NCI-H1436 treated with DMSO at 0.1 percent for 48 hours (cell line): ENCODE measurements around the gene TADA2A.

ENCODE experiments used
- DNase-seq: peaks from one replicate; lab custom pipeline; 2025; lab: John Stamatoyannopoulos, UW

The TADA2A gene, protein sequence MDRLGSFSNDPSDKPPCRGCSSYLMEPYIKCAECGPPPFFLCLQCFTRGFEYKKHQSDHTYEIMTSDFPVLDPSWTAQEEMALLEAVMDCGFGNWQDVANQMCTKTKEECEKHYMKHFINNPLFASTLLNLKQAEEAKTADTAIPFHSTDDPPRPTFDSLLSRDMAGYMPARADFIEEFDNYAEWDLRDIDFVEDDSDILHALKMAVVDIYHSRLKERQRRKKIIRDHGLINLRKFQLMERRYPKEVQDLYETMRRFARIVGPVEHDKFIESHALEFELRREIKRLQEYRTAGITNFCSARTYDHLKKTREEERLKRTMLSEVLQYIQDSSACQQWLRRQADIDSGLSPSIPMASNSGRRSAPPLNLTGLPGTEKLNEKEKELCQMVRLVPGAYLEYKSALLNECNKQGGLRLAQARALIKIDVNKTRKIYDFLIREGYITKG

DNA sequence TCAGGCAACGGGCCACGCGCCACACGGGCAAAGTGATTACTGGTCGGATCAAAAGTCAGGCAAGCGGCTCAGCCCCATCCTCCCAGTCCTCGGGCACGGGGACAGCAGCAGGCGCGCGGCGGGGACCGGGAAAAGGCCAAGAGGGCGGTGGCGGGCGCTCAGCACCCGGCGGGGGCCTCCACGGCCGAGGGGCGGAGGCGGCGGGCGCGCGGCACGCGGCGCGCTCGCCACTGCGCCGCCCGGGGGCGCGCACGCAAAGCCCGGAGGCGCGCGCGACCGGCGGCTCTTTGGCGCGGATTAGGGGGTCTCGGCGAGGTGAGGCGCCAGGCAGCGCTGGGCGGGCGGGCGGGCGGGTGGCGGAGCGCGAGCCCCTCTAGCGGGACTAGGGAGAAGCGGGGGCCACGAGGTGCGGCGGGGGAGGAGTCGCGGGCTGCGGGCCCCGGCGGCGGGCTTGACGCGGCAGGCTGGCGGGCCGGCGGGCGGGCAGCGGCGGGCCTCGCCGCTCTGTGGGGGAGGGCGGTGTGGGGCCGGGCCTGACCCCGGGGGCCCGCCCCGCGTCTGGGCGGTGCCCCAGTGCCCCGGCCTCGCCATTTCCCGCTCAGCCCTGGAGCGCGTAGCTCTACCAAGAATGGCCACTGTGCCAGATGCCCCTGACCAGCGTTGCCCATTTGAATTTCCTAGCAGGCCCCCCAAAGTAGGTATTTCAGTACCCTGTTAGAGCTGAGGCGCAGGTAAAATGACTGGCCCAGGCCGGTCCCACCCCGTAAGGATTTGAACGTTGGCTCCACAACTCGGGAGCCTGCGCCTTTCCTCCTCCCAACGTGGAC is at the start of gene TADA2A, which contains the start of gene ACACA:
TADA2A (plus strand) TSS at position 252 of the 827 bp plus-strand sequence. CDS start 4,480 bp downstream, outside the sequence.
ACACA (minus strand) TSS at position 202 of the 827 bp plus-strand sequence. CDS start 537 bp downstream, outside the sequence.
- no peak for DNase-seq

DNA sequence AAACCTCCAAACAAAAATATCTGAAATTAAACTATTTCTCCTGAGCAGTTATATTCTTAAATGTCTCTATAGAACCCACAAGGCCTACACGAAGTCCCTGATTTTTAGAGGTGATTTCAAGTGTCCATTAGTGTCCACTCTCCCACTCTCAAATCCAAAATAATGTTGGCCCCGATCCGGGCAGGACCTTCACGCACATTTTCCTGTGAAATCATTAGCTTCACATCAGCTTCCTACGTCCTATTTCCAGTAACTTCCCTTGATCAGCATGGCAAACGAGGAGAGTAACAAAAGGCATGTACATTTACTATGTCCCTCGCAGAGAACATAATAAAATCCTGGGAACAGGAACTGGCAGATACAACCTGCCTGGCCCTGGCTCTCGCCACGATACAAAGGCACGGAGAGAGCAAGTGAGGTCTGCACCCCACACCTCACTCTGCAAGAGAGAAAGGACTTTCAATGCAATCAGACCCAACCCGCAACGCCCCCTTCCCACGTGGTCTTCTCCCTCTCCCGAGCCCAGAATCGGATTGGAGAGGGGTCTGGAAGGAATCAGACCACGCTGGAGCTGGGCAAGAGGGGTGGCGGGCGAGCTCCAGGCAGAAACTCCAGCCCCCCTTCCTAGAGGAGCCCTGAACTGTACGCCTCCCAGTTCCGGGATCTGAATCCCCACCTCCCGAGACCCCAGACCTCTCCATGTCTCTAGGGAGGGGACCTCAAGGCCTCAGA is 48.4 kb upstream of the TADA2A start:
- DNase-seq: no peak

DNA sequence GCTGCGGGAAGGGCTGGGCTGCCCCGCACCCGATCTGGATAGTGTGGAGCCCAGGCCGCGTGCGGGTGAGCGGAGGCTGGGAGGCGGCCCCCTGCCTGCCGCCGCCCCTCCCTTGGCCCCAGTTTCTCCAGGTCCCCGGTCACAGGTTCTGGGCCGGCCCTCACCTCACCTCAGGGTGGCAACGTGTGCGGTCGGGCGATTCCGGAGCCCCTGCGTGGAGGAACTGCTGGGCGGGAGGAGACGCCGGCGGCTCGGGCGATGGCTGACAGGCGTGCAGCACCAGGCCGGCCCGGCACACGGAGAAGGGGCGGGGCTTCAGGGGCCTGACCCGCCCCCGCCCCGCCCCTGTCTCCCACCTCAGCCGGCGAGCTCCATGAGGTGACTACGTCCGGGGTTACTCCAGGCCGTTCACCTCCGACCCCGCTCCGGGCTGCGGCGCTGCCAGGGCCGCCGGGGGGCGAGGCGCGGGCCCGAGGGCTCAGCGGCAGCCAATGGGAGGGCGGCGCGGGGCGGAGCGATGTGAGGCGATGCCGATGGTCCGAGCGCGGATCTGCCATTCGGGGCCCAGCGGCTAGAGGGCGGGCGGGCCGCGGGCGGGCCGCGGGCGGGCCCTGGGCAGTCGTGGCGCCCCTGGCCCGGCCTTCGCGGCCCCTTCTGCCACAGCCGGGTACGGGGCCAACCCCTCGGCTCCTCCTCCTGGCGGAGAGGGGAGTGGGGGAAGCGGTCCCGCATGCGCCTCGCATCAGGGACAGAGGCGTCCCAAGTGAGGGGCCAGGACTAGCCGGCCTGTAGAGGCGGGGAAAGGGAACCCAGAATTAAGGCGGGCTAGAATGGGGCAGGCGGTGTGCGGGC is 47.6 kb upstream of the TADA2A start:
- peak; percentile 61 for DNase-seq

DNA sequence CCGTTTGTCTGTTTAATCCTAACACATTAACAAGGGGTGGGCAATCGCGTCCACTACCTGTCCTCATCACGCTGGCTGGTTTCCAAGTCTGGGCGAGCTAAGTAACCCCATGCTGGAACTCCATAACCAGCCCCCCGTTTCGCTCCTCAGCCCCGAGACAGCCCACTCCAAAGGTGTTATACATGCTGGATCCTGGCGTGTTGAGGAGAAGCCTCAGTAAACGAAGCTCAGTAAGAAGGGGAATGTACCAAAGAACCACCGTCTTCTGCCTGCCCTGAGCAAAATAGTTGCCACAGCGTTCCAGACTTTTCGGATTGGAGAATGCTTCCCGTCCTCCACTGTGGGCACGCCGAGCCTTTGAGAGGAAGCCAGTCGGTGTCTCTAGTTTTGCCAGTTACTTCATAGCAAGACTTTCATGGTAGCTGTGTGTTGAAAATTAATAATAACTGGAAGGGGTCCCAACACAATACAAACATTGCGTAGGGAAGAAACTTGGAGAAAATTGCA is 47.0 kb upstream of the TADA2A start:
- no peak for DNase-seq

GRCh38 chr17:37360632-37361031 is 46.1 kb upstream of the TADA2A start:
- no peak for DNase-seq

DNA sequence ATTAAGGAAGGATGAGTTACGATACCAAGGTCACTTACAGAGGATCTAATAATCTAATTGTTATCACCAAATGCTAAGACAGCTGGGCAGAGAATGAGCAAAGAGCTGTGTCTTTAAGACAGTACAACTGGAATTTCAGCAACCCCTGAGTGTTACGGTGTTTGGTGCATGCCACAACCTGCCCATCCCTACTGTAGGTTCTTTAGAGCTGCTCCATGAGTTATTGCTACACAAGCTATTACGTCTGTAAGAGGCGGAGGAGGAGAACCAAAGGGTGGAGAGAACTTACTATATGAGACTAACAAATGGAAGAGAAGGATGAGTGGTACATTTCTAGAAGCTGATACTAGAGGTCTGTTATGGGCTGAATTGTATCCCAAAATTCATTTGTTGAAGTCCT is 45.1 kb upstream of the TADA2A start:
- DNase-seq: no peak

- no peak for DNase-seq
These were observed 41.1 kb upstream of the TADA2A start for GRCh38 chr17:37365589-37365988.

DNA sequence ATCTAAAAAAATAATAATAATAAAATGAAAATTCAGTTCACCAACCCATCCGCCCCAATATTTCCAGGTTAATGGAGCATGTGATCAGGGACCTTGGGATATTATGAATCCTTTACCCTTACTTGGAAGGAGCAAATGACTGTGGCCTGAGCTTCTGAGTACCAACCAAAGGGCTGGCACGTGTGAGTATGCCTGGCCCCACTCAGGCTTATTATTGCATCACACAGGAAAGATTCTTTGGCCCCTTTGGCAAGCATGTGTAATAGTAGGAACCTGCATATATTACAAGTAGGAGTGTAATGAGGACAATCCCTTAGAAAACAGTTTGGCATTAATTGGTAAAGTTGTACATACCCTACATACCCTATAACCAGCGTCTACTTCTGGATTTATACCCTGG is 38.1 kb upstream of the TADA2A start:
- DNase-seq: no peak

- DNase-seq: peak; percentile 68
These were observed 33.0 kb upstream of the TADA2A start for GRCh38 chr17:37373530-37374159.

- DNase-seq: no peak
These were observed 31.0 kb upstream of the TADA2A start, which contains the start of gene C17orf78 for GRCh38 chr17:37375706-37376105. Gene C17orf78, plus strand, starts transcription at chr17:37375985. Its CDS starts 108 bp downstream, at chr17:37376093.

DNA sequence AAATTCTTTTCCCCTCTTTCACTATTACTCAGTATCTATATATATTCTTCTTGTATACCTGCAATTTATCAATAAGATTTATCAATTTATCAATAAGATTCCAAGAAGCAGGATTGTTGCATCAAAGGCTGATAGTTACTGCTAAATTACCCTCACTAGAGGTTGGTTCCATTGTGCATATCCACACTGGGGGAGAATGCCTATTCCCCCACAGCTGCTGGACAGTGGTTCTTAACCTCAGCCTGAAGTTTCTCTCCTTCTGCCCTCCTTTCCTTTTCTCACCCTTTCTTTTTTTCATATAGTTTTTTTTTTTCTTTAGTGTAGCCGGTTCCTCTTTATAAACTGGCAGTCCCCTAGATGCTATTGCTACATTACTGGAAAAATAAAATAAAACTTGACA is 24.6 kb upstream of the TADA2A start:
- no peak for DNase-seq

GRCh38 chr17:37384560-37385149 is 22.0 kb upstream of the TADA2A start:
- no peak for DNase-seq

DNA sequence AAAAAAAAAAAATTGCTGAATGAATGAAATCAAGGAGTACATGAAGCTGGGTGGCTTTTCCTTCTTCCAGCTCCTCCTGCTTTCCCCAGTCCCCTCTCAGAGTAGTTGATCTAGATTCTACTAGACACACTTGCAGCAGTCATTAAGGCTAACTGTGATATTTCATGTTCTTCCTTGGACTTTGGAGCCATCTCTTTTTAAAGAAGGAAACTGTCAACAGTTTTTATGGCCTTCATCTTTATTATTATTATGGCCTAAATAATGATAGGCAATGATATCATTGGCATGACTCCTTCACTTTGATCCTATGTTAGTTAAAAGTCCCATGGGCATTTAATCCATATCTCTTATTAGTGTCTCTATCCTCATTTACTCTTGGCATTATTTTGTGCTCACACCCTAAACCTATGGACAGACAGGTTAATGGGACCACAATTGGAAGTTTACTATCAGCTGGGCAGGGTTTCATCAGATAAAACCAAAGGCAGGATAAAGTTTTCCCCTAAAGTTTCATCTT is 21.2 kb upstream of the TADA2A start:
- DNase-seq: no peak

- no peak for DNase-seq
These were observed 20.2 kb upstream of the TADA2A start for GRCh38 chr17:37386462-37386861.

DNA sequence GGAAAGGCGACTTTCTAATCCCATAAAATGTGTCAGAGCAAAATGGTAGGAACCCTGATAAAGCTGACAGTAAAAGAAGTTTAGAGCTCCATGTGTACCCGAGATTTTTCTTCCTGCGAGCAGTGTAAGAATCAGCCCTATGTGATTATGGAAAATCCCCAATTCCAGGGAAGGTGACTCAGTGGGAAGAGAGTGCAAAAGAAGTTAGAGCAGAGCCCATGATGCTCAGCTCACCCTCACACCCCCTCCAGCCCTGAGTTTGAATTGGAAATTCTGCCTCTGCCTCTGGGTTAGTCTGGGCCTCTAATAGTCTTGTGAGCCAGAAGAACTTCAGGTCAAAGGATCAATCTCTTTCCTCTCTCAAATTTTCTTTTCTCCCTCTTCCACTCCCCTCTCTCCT is 18.4 kb upstream of the TADA2A start:
- DNase-seq: no peak

GRCh38 chr17:37389160-37389559 is 17.5 kb upstream of the TADA2A start:
- no peak for DNase-seq

DNA sequence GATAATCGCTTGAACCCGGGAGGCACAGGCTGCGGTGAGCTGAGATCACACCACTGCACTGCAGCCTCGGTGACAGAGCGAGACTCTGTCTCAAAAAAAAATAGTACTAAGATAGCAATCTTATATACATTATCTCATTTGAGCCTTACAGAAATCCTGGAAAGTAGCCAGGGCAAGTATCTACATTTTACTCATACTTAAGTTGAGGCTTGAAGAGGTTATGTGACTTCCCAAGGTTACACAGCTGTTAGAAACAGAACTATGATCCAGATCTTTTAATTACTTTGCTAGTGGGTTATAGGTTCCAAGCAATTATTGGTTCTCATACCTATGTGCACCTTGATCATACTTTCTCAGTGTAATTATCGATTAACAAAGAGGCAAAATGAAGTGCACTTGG is 15.5 kb upstream of the TADA2A start:
- no peak for DNase-seq

- no peak for DNase-seq
These were observed 14.6 kb upstream of the TADA2A start for GRCh38 chr17:37392024-37392590.

GRCh38 chr17:37393352-37393751 is 13.3 kb upstream of the TADA2A start:
- no peak for DNase-seq
